OCI-LY1 (cell line): ENCODE data around the gene MED1.
"Not testable (repeated sequence)": the region's sequence is repeated elsewhere in the genome, so short reads cannot be mapped to it uniquely, and the experiment has no call there.

Source experiments
- H2AFZ ChIP-seq: fragments of 200-600 bp; sonication (generic), shearing (Covaris generic); 2 replicates; pipeline ENCODE4 v1.6.0; 2014; ENCODE audit warnings: antibody characterized with exemption, mild to moderate bottlenecking, low read length
- H3F3A ChIP-seq: fragments of 200-600 bp; sonication (generic), shearing (Covaris generic); 2 replicates; pipeline ENCODE4 v1.6.0; 2014; ENCODE audit warnings: mild to moderate bottlenecking, antibody characterized with exemption, low read length, moderate library complexity; ENCODE audit not compliant: insufficient read depth
- H3K27ac ChIP-seq: fragments of 200-600 bp; sonication (generic); 2 replicates; pipeline ENCODE4 v1.5.1; 2014; ENCODE audit warnings: low read length, mixed run types, mild to moderate bottlenecking, low read depth; ENCODE audit not compliant: poor library complexity, severe bottlenecking
- H3K27me3 ChIP-seq: fragments of 200-600 bp; sonication (generic); 2 replicates; pipeline ENCODE4 v1.6.0; 2014; ENCODE audit warnings: antibody characterized with exemption, mild to moderate bottlenecking, low read length, moderate library complexity; ENCODE audit not compliant: insufficient read depth
- H3K36me3 ChIP-seq: fragments of 200-600 bp; sonication (generic); 2 replicates; pipeline ENCODE4 v1.6.1; 2014; ENCODE audit warnings: mild to moderate bottlenecking, antibody characterized with exemption, low read length, moderate library complexity, mixed read lengths; ENCODE audit not compliant: insufficient read depth
- H3K4me1 ChIP-seq: fragments of 200-600 bp; sonication (generic); 2 replicates; pipeline ENCODE4 v1.5.1; 2014; ENCODE audit warnings: mild to moderate bottlenecking, low read length, moderate library complexity; ENCODE audit not compliant: insufficient read depth, severe bottlenecking
- H3K4me2 ChIP-seq: fragments of 200-600 bp; sonication (generic), shearing (Covaris generic); 2 replicates; pipeline ENCODE4 v1.6.1; 2014; ENCODE audit warnings: low read length
- H3K4me3 ChIP-seq: fragments of 200-600 bp; sonication (generic); 2 replicates; pipeline ENCODE4 v1.5.1; 2014; ENCODE audit warnings: low read length, low read depth, mild to moderate bottlenecking, mixed read lengths; ENCODE audit not compliant: poor library complexity, severe bottlenecking
- H3K79me2 ChIP-seq: fragments of 200-600 bp; shearing (Covaris generic); 2 replicates; pipeline ENCODE4 v1.6.1; 2016; ENCODE audit warnings: mixed run types, low read length, mixed read lengths; ENCODE audit not compliant: insufficient read depth
- H3K9ac ChIP-seq: fragments of 200-600 bp; sonication (generic), shearing (Covaris generic); 2 replicates; pipeline ENCODE4 v1.6.1; 2014; ENCODE audit warnings: mild to moderate bottlenecking, low read length, mixed read lengths
- H3K9me2 ChIP-seq: fragments of 200-600 bp; sonication (generic), shearing (Covaris generic); 2 replicates; pipeline ENCODE4 v1.6.1; 2014; ENCODE audit warnings: low read depth, mild to moderate bottlenecking, low read length, mixed read lengths
- H3K9me3 ChIP-seq: fragments of 200-600 bp; shearing (Covaris generic); 2 replicates; pipeline ENCODE4 v1.6.1; 2014; ENCODE audit warnings: low read length, mixed read lengths
- H4K20me1 ChIP-seq: fragments of 200-600 bp; sonication (generic), shearing (Covaris generic); 2 replicates; pipeline ENCODE4 v1.6.0; 2016; ENCODE audit warnings: mild to moderate bottlenecking, low read length; ENCODE audit not compliant: insufficient read depth
- CTCF ChIP-seq: fragments of 200-600 bp; sonication (generic), shearing (Covaris generic); IDR thresholded peaks from 2 replicates; pipeline ENCODE4 v1.5.1; 2017; ENCODE audit warnings: mild to moderate bottlenecking, antibody characterized with exemption, low read length, moderate library complexity, mixed read lengths
- EZH2 ChIP-seq: fragments of 200-600 bp; sonication (generic), shearing (Covaris generic); IDR thresholded peaks from 2 replicates; pipeline ENCODE4 v1.8.0; 2017; ENCODE audit warnings: borderline replicate concordance, mixed run types, mild to moderate bottlenecking, antibody characterized with exemption, low read length, moderate library complexity, mixed read lengths

The MED1 gene

GRCh38 chr17:39486242-39486641, 35.2 kb upstream of the MED1 start:
- no peaks in the 10 kb centered on the region for H3K4me1 ChIP-seq
- no peak overlapping the region for H2AFZ ChIP-seq
- H3K27me3 ChIP-seq, result no peaks in the 10 kb centered on the region
- H3K4me2 ChIP-seq, result no peak overlapping the region
- H3F3A ChIP-seq, result no peaks in the 10 kb centered on the region
- H3K27ac ChIP-seq, result no peak overlapping the region
- no peak overlapping the region for H3K4me3 ChIP-seq
- peaks cover 33% of the 10 kb centered on the region for H3K36me3 ChIP-seq
- no peak overlapping the region for H3K9ac ChIP-seq
- no peaks in the 10 kb centered on the region for H3K9me3 ChIP-seq
- no peak for TF ChIP-seq CTCF
- TF ChIP-seq EZH2, result no peak
- H3K79me2 ChIP-seq, result 0 out of 2 replicates have a peak, but pooled peaks cover 10% of the 10 kb centered on the region
- no peaks in the 10 kb centered on the region for H4K20me1 ChIP-seq
- no peaks in the 10 kb centered on the region for H3K9me2 ChIP-seq

GRCh38 chr17:39485555-39485954, 34.5 kb upstream of the MED1 start:
- Histone ChIP-seq H3K27me3 (no peaks in the 10 kb centered on the region), H3K4me2 (no peak overlapping the region), H4K20me1 (no peaks in the 10 kb centered on the region), H3K36me3 (peaks cover 30% of the 10 kb centered on the region), H3K4me3 (no peak overlapping the region), H3K9me3 (no peaks in the 10 kb centered on the region), H2AFZ (no peak overlapping the region), H3K79me2 (0 out of 2 replicates have a peak, but pooled peaks cover 10% of the 10 kb centered on the region), H3K4me1 (no peaks in the 10 kb centered on the region), H3F3A (no peaks in the 10 kb centered on the region), H3K9me2 (no peaks in the 10 kb centered on the region), H3K9ac (no peak overlapping the region), H3K27ac (no peak overlapping the region)
- TF ChIP-seq EZH2 (no peak), CTCF (no peak)

GRCh38 chr17:39484178-39484577, 33.1 kb upstream of the MED1 start:
- Histone ChIP-seq H3K27ac (no peak overlapping the region), H3K9me2 (no peaks in the 10 kb centered on the region), H3K4me1 (no peaks in the 10 kb centered on the region), H3K4me2 (no peak overlapping the region), H3F3A (no peaks in the 10 kb centered on the region), H3K79me2 (0 out of 2 replicates have a peak, but pooled peaks cover 10% of the 10 kb centered on the region), H4K20me1 (no peaks in the 10 kb centered on the region), H2AFZ (no peak overlapping the region), H3K4me3 (no peak overlapping the region), H3K9ac (no peak overlapping the region), H3K27me3 (no peaks in the 10 kb centered on the region), H3K9me3 (no peaks in the 10 kb centered on the region), H3K36me3 (peaks cover 36% of the 10 kb centered on the region)
- no peak for TF ChIP-seq EZH2

GRCh38 chr17:39483506-39483905, 32.4 kb upstream of the MED1 start:
- Histone ChIP-seq H2AFZ (no peak overlapping the region), H3K27me3 (no peaks in the 10 kb centered on the region), H3K9ac (no peak overlapping the region), H3K27ac (no peak overlapping the region), H3K9me2 (no peaks in the 10 kb centered on the region), H3K79me2 (peaks cover 10% of the 10 kb centered on the region; the same call in 1 of the 2 replicates), H3K4me3 (no peak overlapping the region), H3K36me3 (peaks cover 38% of the 10 kb centered on the region), H4K20me1 (no peaks in the 10 kb centered on the region), H3K4me1 (no peaks in the 10 kb centered on the region), H3K4me2 (no peak overlapping the region), H3F3A (no peaks in the 10 kb centered on the region), H3K9me3 (no peaks in the 10 kb centered on the region)
- TF ChIP-seq EZH2, result no peak

- not testable (repeated sequence) for H3F3A ChIP-seq, H3K9ac ChIP-seq, H3K4me2 ChIP-seq, H3K9me3 ChIP-seq, H3K27ac ChIP-seq, H3K9me2 ChIP-seq, H3K4me1 ChIP-seq, H3K27me3 ChIP-seq, H4K20me1 ChIP-seq, H3K4me3 ChIP-seq, H2AFZ ChIP-seq
- Histone ChIP-seq H3K79me2 (peaks cover 12% of the 10 kb centered on the region; the same call in 1 of the 2 replicates), H3K36me3 (peaks cover 55% of the 10 kb centered on the region)
These were observed 28.6 kb upstream of the MED1 start for GRCh38 chr17:39479631-39480030.
